NCI-H2171 (cell line): Measurements from ENCODE around the gene TMEM176B.

Experiments used
- DNase-seq: peaks from one replicate; lab custom pipeline; 2025; lab: John Stamatoyannopoulos, UW

Gene TMEM176B

GRCh38 chr7:150799741-150800580 lies at the start of gene TMEM176B:
Gene TMEM176B (minus strand): TSS chr7:150800364. CDS start chr7:150796569, 3,795 bp downstream.
- no peak for DNase-seq

GRCh38 chr7:150849204-150849775 lies 49.1 kb upstream of the TMEM176B start:
- no peak for DNase-seq

- DNase-seq = no peak
Measured at GRCh38 chr7:150848561-150849115, 48.5 kb upstream of the TMEM176B start.

GRCh38 chr7:150848111-150848510 lies 47.9 kb upstream of the TMEM176B start:
- DNase-seq = no peak

GRCh38 chr7:150847536-150847935 lies 47.4 kb upstream of the TMEM176B start:
- no peak for DNase-seq

GRCh38 chr7:150846291-150847115 lies 46.3 kb upstream of the TMEM176B start:
- DNase-seq = no peak

GRCh38 chr7:150845421-150845861 lies 45.3 kb upstream of the TMEM176B start:
- no peak for DNase-seq

GRCh38 chr7:150842716-150843115 lies 42.6 kb upstream of the TMEM176B start:
- DNase-seq = no peak

GRCh38 chr7:150842018-150842417 lies 41.9 kb upstream of the TMEM176B start:
- no peak for DNase-seq

GRCh38 chr7:150838965-150839650 lies 38.9 kb upstream of the TMEM176B start:
- DNase-seq = no peak

GRCh38 chr7:150835702-150836280 lies 35.6 kb upstream of the TMEM176B start:
- DNase-seq = no peak

GRCh38 chr7:150835019-150835418 lies 34.9 kb upstream of the TMEM176B start:
- no peak for DNase-seq

- no peak for DNase-seq
Measured at GRCh38 chr7:150831851-150832250, 31.7 kb upstream of the TMEM176B start.

- no peak for DNase-seq
Measured at GRCh38 chr7:150830937-150831336, 30.8 kb upstream of the TMEM176B start.

- no peak for DNase-seq
Measured at GRCh38 chr7:150829426-150829825, 29.3 kb upstream of the TMEM176B start.

GRCh38 chr7:150828384-150828783 lies 28.2 kb upstream of the TMEM176B start:
- DNase-seq = no peak

GRCh38 chr7:150826061-150826849 lies 26.1 kb upstream of the TMEM176B start:
- no peak for DNase-seq

- no peak for DNase-seq
Measured at GRCh38 chr7:150824379-150825177, 24.4 kb upstream of the TMEM176B start.

GRCh38 chr7:150823484-150824126 lies 23.4 kb upstream of the TMEM176B start:
- no peak for DNase-seq
